Measurements from ENCODE around the gene ETV1.

- TF ChIP-seq MAX (IDR thresholded peaks at IDR 0.05; ENCODE audit: low read depth, low read length) (no peak), CTCF (IDR thresholded peaks at IDR 0.05; ENCODE audit: low read depth, low read length) (no peak)
Measured at GRCh38 chr7:13872709-13873108, 116.8 kb downstream of the ETV1 start.

Data from NB4 (cell line).